IPS DF 4.7 (cell line): ENCODE data around the gene SUSD4.

Source experiments
- DNase-seq: peaks from one replicate; pipeline ENCODE4 v3.0.0-alpha.2; 2013; ENCODE audit warnings: low spot score; ENCODE audit errors: extremely low read depth

The SUSD4 gene

GRCh38 chr1:223188618-223189356, 175.2 kb downstream of the SUSD4 start:
- no peak for DNase-seq

GRCh38 chr1:223186800-223187199, 177.2 kb downstream of the SUSD4 start:
- no peak for DNase-seq

GRCh38 chr1:223183268-223183862, 180.6 kb downstream of the SUSD4 start:
- no peak for DNase-seq

- no peak for DNase-seq
Observed at GRCh38 chr1:223180731-223181321, 183.2 kb downstream of the SUSD4 start.

GRCh38 chr1:223179786-223180185, 184.2 kb downstream of the SUSD4 start:
- DNase-seq = no peak

GRCh38 chr1:223179280-223179679, 184.7 kb downstream of the SUSD4 start:
- no peak for DNase-seq

GRCh38 chr1:223177681-223178080, 186.3 kb downstream of the SUSD4 start:
- DNase-seq = no peak

- DNase-seq = no peak
Observed at GRCh38 chr1:223176437-223176836, 187.5 kb downstream of the SUSD4 start.

GRCh38 chr1:223175633-223176032, 188.3 kb downstream of the SUSD4 start:
- DNase-seq = no peak

GRCh38 chr1:223175032-223175431, 188.9 kb downstream of the SUSD4 start:
- DNase-seq = no peak
